Measurements from ENCODE around the gene TMC8.
"Not testable (repeated sequence)": the region's sequence is repeated elsewhere in the genome, so short reads cannot be mapped to it uniquely, and the experiment has no call there.

The TMC8 gene

GRCh38 chr17:78110363-78111015 is 20.1 kb upstream of the TMC8 start:
- DNase-seq, result no peak

GRCh38 chr17:78111016-78111726 is 19.4 kb upstream of the TMC8 start:
- no peak for DNase-seq

- no peak for DNase-seq
Observed at GRCh38 chr17:78111727-78112517, 18.6 kb upstream of the TMC8 start.

DNA sequence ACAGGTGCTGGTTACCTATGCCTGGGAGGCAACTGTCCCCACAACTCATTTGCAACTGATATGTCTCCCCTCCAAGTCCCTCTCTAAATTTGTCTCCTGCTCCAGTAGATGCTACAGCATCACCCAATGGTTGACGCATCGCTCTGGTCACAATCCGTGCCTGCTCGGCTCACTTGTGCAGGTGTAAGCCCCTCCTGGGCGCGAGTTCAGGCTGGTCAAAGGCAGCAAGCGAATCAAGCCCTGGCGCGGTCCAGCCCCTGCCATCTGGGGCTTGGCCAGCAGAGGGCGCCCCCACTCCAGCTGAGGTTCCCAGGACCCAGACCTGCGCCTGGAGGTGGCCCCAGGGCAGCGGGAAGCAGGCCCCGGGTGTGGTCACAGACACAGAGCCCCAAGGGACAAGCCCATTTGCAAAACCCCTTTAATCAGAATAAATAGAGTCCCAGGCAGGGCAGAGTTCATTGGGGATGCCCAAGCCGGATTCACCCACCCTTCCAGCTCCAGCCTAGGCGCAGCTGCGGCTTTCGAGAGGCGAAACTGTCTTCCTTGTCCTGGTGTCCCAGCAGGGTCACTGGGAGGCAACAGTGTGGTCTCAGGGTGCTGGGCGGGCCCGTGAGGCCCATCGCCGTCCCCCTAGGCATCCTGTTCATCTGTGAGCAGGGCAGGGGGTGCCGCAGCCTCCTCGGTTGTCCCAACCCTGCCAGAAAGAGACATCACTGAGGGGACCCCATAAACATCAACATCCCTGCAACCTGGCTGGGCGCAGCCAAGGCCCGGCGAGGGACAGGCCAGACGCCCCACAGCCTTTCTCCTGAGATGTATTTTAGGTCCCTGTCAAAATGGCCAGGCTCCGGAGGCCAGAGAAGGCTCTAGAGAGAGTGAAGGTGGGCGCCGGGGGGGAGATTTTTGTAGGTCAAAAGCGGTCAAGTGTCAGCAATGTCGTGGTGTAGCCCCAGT is 17.8 kb upstream of the TMC8 start:
- peak; percentile 64 for DNase-seq

- no peak for DNase-seq
Observed at GRCh38 chr17:78113804-78114785, 16.5 kb upstream of the TMC8 start.

DNA sequence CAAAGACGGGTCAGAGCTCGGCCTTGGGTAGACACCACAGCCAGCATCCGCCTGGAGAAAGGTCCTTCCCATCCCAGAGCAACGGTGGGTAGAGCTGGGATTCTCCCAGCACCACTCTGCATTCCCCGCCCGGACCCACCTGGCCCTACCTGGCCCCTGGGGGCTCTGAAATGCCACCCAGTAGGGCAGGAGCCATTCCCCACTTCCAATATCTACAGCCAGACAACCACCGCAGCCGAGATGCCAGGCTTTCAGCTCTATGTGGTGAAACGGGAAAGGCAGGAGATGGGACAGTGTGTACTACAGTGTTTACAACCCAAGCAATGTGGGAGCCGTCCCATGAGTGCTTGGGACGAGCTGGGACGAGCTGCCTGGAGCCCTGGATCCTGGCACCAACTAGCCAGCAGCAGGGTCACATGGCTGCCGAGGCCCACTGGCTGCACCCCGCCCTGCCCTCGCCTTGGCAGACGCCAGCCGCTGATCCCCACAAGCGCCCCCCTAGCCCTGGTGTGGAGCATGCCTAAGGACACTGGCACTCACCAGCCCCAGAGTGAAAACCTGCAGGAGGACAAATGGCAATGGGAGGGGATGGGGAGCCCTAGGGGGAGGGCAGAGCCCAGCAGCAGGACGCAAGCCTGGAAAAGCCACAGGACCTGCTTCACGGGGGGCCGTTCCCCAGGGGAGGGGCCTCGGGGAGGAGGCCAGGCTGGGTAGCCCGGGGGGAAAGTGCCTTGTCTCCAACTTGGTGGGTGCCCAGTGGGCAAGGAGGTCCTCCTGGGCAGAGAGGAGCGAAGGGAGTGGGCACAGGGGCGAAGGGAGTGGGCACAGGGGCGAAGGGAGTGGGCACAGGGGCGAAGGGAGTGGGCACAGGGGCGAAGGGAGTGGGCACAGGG is 15.5 kb upstream of the TMC8 start:
- no peak for DNase-seq

GRCh38 chr17:78115803-78116202 is 14.8 kb upstream of the TMC8 start:
- not testable (repeated sequence) for DNase-seq

DNA sequence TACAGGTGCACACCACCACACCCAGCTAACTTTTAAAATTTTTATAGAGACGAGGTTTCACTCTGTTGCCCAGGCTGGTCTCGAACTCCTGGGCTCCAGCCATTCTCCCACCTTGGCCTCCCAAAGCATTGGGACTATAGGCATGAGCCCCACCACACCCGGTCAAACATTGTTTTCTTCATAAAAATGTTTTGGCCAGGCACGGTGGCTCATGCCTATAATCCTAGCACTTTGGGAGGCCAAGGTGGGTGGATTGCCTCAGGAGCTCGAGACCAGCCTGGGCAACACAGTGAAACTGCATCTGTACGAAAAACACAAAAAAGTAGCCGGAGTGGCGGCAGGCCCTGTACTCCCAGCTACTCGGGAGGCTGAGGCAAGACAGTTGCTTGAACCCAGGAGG is 14.2 kb upstream of the TMC8 start:
- DNase-seq, result no peak

GRCh38 chr17:78117027-78117981 is 13.3 kb upstream of the TMC8 start:
- DNase-seq, result peak; percentile 78 to 89

DNA sequence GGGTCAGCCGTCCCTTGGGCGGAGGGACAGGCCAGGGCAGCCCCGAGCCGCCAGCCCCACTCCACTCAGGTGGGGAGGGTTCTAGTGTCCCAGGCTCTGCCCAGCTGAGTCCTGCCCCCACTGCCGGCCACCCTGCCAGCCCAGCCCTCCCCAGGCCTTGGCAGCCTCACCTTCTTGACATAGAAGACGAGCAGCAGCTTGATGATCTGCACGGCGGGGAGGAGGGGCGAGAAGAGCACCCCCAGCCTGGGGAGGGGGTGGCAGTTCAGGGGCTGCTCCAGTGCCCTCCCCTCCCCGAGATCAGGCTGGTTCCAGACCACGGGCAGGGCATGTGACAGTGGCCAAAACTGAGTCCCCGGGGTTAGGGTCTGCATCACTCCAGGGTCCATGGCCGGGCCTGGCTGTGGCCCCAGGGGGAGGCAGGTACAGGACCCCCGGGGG is 11.8 kb upstream of the TMC8 start:
- DNase-seq, result no peak

- no peak for DNase-seq
Observed at GRCh38 chr17:78120537-78120936, 10.0 kb upstream of the TMC8 start.

- DNase-seq, result no peak
Observed at GRCh38 chr17:78120971-78121800, 9.4 kb upstream of the TMC8 start.

DNA sequence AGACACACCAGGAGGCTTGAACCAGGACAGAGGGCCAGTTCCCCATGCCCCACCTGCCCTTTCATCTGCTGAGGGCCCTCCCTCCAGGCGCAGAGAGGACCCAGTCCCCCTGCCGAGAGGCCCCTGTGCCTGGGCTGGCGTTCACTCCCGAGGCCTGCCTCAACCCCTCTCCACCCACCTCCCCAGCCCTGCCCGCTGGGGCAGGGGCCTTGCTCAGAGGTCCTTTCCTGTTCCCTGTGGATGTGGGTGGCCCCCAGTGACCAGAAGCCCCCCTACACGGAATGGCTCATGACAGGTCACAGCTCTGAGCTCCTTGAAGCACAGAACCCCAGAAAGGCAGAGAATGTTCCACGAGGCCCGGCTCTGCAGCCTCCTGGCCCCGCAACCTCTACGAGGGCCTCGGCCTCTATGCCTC is 8.8 kb upstream of the TMC8 start:
- no peak for DNase-seq

- DNase-seq, result no peak
Observed at GRCh38 chr17:78122216-78122930, 8.2 kb upstream of the TMC8 start.

GRCh38 chr17:78122931-78123249 is 7.7 kb upstream of the TMC8 start:
- no peak for DNase-seq

GRCh38 chr17:78123258-78123929 is 7.2 kb upstream of the TMC8 start:
- no peak for DNase-seq

Data from SHP77 (cell line).